Ovary (tissue), 9 donors: Measurements from ENCODE around the gene SKI. TPM values are rescaled to one million over a fixed set of nuclear protein-coding genes. Genes with fewer than 3 reads are reported as not detected.

Source experiments
- DNase-seq, 5 donors: peaks; one replicate each; pipeline ENCODE4 v3.0.0-alpha.2; 2019 to 2020
- H3K27ac ChIP-seq, 2 donors: fragments of 200-600 bp; one replicate each; pipeline versions ENCODE4 v1.5.1 to v1.8.0; 2019 to 2022
- H3K27me3 ChIP-seq: fragments of 200-600 bp; one replicate; pipeline ENCODE4 v1.8.0; 2022
- H3K36me3 ChIP-seq: fragments of 200-600 bp; sonication (generic); one replicate; pipeline ENCODE4 v1.5.1; 2019
- H3K4me1 ChIP-seq: one replicate; pipeline ENCODE4 v1.8.1; 2013; ENCODE audit warnings: mild to moderate bottlenecking, moderate library complexity; ENCODE audit not compliant: insufficient read depth
- H3K4me3 ChIP-seq: fragments of 200-600 bp; sonication (generic); one replicate; pipeline ENCODE4 v1.5.1; 2017
- H3K9me3 ChIP-seq, 2 donors: fragments of 200-600 bp in 1 of 2; sonication (generic) in 1 of 2; one replicate each; pipeline versions ENCODE4 v1.5.1 to v1.8.1; 2013 to 2019; ENCODE audit warnings: mild to moderate bottlenecking in 1 of 2, moderate library complexity in 1 of 2
- CTCF ChIP-seq, 3 donors: fragments of 450-650 bp in 2 of 3; fragments of 200-600 bp in 1 of 3; IDR thresholded peaks; one replicate each; pipeline versions ENCODE4 v1.5.1 to v1.8.0; 2016 to 2022; ENCODE audit warnings: antibody characterized with exemption in 3 of 3, mild to moderate bottlenecking in 1 of 3
- EP300 ChIP-seq: sonication (generic); formaldehyde crosslinking; IDR thresholded peaks from one replicate; pipeline ENCODE4 v1.6.1; 2017; ENCODE audit warnings: antibody characterized with exemption
- POLR2A ChIP-seq: fragments of 450-650 bp; IDR thresholded peaks from one replicate; pipeline ENCODE4 v1.6.1; 2017; ENCODE audit warnings: antibody characterized with exemption, mild to moderate bottlenecking, moderate library complexity
- WGBS, 3 donors: extraction: QIAGEN DNeasy Blood & Tissue Kit in 1 of 3; methylation state at CpG; one replicate each; pipeline versions ENCODE4 v1.1.5 to v1.1.7; 2013 to 2017; 5-methylcytosine and 5-hydroxymethylcytosine counted together
- intact Hi-C, 4 donors: fragments of 100-400 bp; cut with DNase I; formaldehyde crosslinking; loops; one replicate each; pipeline versions ENCODE4 v1.11.0 to v1.15.1; 2022 to 2023
- polyA plus RNA-seq, 2 donors: library from polyadenylated mRNA; stranded (reverse); fragments of 200-250 nt in 1 of 2; fragments of 350-450 nt in 1 of 2; fragmentation: Illumina TruSeq in 1 of 2; extraction: RNeasy Lipid Tissue Mini Kit (QIAGEN cat#74804) in 1 of 2; gene quantifications; one replicate each; pipeline ENCODE4 v1.2.3, GENCODE V29; 2013 to 2014
- total RNA-seq, 7 donors: library from RNA; depleted of rRNA in 2 of 7; stranded (reverse); fragments of >200 nt in 2 of 7; fragmentation: NEBNext Ultra II Directional in 3 of 7; extraction: Animal tissue kit (Norgen Biotek cat#: 25700) in 3 of 7; gene quantifications; one replicate each; pipeline versions ENCODE4 v1.1.0 to v1.2.4, GENCODE V29; 2016 to 2023
- donor health status: DM: no; HTN: no; CAD: no; lungs with moderate emphysema.
- donor health status: DM: no; HTN: no; CAD: no.
- donor health status: Bipolar disorder and iron deficiency.
- donor health status: DM: yes; HTN: yes; CAD: no.
- donor health status: DM: no; HTN: no; CAD: no.
- donor health status: DM: yes; HTN: yes; CAD: no.

The SKI gene
- total and polyA plus RNA-seq, 9 donors, result 27.8 to 109 (median 79.1) TPM

DNA sequence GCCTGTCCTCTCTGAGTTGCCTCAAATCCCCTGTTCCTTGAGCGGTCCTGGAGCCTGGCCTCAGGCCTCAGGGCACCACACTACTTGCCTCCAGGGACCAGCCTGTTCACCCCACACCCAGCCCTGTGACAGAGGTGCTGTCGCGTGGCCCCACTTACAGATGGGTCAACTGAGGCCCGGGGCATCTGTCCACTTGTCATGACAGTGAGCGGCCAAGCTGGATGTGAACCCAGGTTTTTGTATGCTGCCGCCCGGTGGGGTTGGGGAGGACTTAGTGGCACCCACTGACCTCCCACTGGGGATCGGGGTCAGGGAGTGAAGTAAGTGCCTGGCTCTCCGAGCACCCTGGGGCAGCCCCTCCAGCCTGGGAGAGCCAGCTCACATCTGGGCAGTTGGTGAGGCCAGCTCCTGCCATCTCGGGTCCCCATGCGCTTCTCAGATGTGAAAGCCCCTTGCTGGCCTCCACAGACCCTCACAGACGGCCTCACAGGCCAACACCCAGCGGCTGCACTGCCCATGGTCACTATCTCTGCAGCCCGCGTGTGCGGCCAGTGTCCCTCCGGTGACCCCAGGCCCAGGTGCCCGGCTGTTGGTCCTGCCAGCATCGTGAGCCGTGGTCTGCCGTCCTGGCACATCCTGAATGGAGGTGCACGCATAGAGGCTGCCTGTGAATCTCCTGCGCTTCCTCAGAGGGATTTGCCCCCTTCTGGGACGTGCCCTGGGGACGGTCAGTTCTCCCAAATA lies 24.3 kb upstream of the SKI start:
- WGBS, 3 donors, result 50 to 52% (median 52%) methylated on average over 21 to 25 of the region's 25 CpGs
- no peaks in the 10 kb centered on the region for H3K36me3 ChIP-seq
- peak overlapping the region; percentile 78 to 84 for H3K27ac ChIP-seq
- peak; percentile 50 to 73 (median 67) for DNase-seq
- H3K27me3 ChIP-seq, result no peaks in the 10 kb centered on the region
- H3K4me3 ChIP-seq, result peak overlapping the region; percentile 40
- H3K4me1 ChIP-seq, result peaks cover 29% of the 10 kb centered on the region
- TF ChIP-seq CTCF (IDR thresholded peaks at IDR 0.05), result no peak
- no peak for TF ChIP-seq EP300
- no peak for TF ChIP-seq POLR2A
- H3K9me3 ChIP-seq, result no peaks in the 10 kb centered on the region
- intact Hi-C loops, result loop anchor here in 1 of 4 donors (5.0 kb wide), 1 partner anchor 113 kb away; no protein-coding TSS in a partner anchor

- DNase-seq, result peak; percentile 86 to 94 (median 90)
- Histone ChIP-seq H3K36me3 (no peaks in the 10 kb centered on the region), H3K4me3 (peak overlapping the region; percentile 40), H3K27me3 (no peaks in the 10 kb centered on the region), H3K9me3 (no peaks in the 10 kb centered on the region), H3K4me1 (peaks cover 26% of the 10 kb centered on the region), H3K27ac (peak overlapping the region; percentile 78 to 84)
- TF ChIP-seq POLR2A (peak; percentile 53), EP300 (no peak), CTCF (IDR thresholded peaks at IDR 0.05) (no peak)
- intact Hi-C loops, result loop anchor here in 1 of 4 donors (5.0 kb wide), 1 partner anchor 113 kb away; no protein-coding TSS in a partner anchor
- 0 to 2% (median 1%) methylated on average over 24 to 55 of the region's 60 CpGs for WGBS, 3 donors
Measured at GRCh38 chr1:2204415-2205190, 23.5 kb upstream of the SKI start.

GRCh38 chr1:2205191-2205952 lies 22.7 kb upstream of the SKI start:
- peak in 1 of 3 donors; percentile 41 for TF ChIP-seq CTCF (IDR thresholded peaks at IDR 0.05)
- no peak for TF ChIP-seq EP300
- TF ChIP-seq POLR2A, result peak; percentile 47
- H3K27ac ChIP-seq, result peak overlapping the region; percentile 72 to 88
- peak; percentile 96 to 99 (median 98) for DNase-seq
- no peaks in the 10 kb centered on the region for H3K36me3 ChIP-seq
- H3K4me1 ChIP-seq, result peaks cover 26% of the 10 kb centered on the region
- 14 to 25% (median 23%) methylated on average over 53 to 84 of the region's 84 CpGs for WGBS, 3 donors
- intact Hi-C loops, result no loop called here
- peak overlapping the region; percentile 48 for H3K4me3 ChIP-seq
- H3K27me3 ChIP-seq, result no peaks in the 10 kb centered on the region
- H3K9me3 ChIP-seq, result no peaks in the 10 kb centered on the region
